Activated CD8-positive, alpha-beta T cell treated with anti-CD3 and anti-CD28 coated beads, Interleukin-2, amount 10 ng/mL, durations not matched to agents 7 days and 5 days (primary cell): ENCODE measurements around the gene RYR3. TPM values are rescaled to one million over a fixed set of nuclear protein-coding genes. Genes with fewer than 3 reads are reported as not detected.

Experiments used
- ATAC-seq: fragments of 150-1000 bp; cut with Tn5 transposase; one replicate; pipeline ENCODE4 v1.10.0; 2021; ENCODE audit warnings: moderate library complexity
- CTCF ChIA-PET: fragments of 350-600 bp; sonication (Branson Sonifier 250); formaldehyde crosslinking; loops from one replicate; lab custom pipeline; 2021; ENCODE audit warnings: antibody characterized with exemption; lab: Charles Lee
- POLR2A ChIA-PET: fragments of 350-600 bp; sonication (Branson Sonifier 250); formaldehyde crosslinking; loops from one replicate; lab custom pipeline; 2021; ENCODE audit warnings: antibody characterized with exemption; lab: Charles Lee
- DNase-seq: peaks from one replicate; pipeline ENCODE4 v3.0.0-alpha.2; 2020
- H3K27ac Mint-ChIP-seq: one replicate; pipeline ENCODE4 v1.8.0; 2021; ENCODE audit warnings: mild to moderate bottlenecking, mixed read lengths
- H3K27me3 Mint-ChIP-seq: one replicate; pipeline ENCODE4 v1.8.0; 2021; ENCODE audit warnings: low read depth, mixed read lengths
- H3K36me3 Mint-ChIP-seq: one replicate; pipeline ENCODE4 v1.8.0; 2021; ENCODE audit warnings: low read depth, mixed read lengths
- H3K4me1 Mint-ChIP-seq: one replicate; pipeline ENCODE4 v1.8.0; 2021; ENCODE audit warnings: low read depth, mixed read lengths
- H3K4me3 Mint-ChIP-seq: one replicate; pipeline ENCODE4 v1.8.0; 2021; ENCODE audit warnings: mild to moderate bottlenecking, mixed read lengths
- H3K9me3 Mint-ChIP-seq: one replicate; pipeline ENCODE4 v1.8.0; 2022; ENCODE audit warnings: mixed read lengths; ENCODE audit not compliant: insufficient read depth
- total RNA-seq, 2 experiments: library from RNA; stranded (reverse); gene quantifications; one replicate each; pipeline ENCODE4 v1.2.3, GENCODE V29; 2021

RYR3 gene
- total RNA-seq, 2 experiments from 2014 or later: not detected

- ATAC-seq (no peak), DNase-seq (no peak)
- Mint-ChIP-seq H3K27me3 (peaks cover 3% of the 10 kb centered on the region), H3K9me3 (no peaks in the 10 kb centered on the region), H3K4me1 (no peaks in the 10 kb centered on the region), H3K27ac (no peak overlapping the region), H3K36me3 (no peaks in the 10 kb centered on the region), H3K4me3 (no peak overlapping the region)
- ChIA-PET CTCF (no interaction called here), POLR2A (no interaction called here)
Observed at GRCh38 chr15:33438396-33438795, 127.6 kb downstream of the RYR3 start.

- ChIA-PET CTCF (no interaction called here), POLR2A (no interaction called here)
- Mint-ChIP-seq H3K36me3 (no peaks in the 10 kb centered on the region), H3K4me1 (no peaks in the 10 kb centered on the region), H3K27ac (no peak overlapping the region), H3K9me3 (no peaks in the 10 kb centered on the region), H3K4me3 (no peak overlapping the region), H3K27me3 (peaks cover 3% of the 10 kb centered on the region)
- ATAC-seq: no peak
- DNase-seq: no peak
Observed at GRCh38 chr15:33440900-33441299, 130.1 kb downstream of the RYR3 start.

DNA sequence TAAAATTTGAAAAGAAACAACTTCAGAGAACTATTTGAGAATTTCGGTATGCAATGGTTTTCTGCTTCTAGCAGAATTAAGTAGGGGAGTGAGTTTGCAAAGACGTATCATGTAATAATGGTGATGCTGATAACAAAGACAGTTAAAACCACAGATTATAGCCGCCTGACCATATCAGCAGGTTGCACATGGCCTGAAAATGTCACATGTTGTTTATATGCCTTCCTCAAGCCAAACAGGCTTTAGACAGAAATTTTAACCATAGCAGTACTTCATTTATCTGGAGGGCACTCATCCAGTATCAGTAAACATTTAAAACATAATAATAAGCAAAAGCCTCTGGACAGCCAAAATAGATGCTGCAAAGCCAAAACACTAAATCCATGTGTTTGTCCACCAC, 131.7 kb downstream of the RYR3 start:
- POLR2A ChIA-PET: no interaction called here
- no peaks in the 10 kb centered on the region for H3K9me3 Mint-ChIP-seq
- ATAC-seq (no peak), DNase-seq (no peak)
- H3K4me1 Mint-ChIP-seq: no peaks in the 10 kb centered on the region
- no peak overlapping the region for H3K4me3 Mint-ChIP-seq
- CTCF ChIA-PET: interaction anchor here (0.8 kb wide), 1 partner anchor 150 kb away, joined by 3 read pairs; no protein-coding TSS in a partner anchor
- H3K27ac Mint-ChIP-seq: no peak overlapping the region
- H3K36me3 Mint-ChIP-seq: no peaks in the 10 kb centered on the region
- H3K27me3 Mint-ChIP-seq: peaks cover 5% of the 10 kb centered on the region

- CTCF ChIA-PET: no interaction called here
- ATAC-seq: no peak
Observed at GRCh38 chr15:33443708-33444107, 132.9 kb downstream of the RYR3 start.

DNA sequence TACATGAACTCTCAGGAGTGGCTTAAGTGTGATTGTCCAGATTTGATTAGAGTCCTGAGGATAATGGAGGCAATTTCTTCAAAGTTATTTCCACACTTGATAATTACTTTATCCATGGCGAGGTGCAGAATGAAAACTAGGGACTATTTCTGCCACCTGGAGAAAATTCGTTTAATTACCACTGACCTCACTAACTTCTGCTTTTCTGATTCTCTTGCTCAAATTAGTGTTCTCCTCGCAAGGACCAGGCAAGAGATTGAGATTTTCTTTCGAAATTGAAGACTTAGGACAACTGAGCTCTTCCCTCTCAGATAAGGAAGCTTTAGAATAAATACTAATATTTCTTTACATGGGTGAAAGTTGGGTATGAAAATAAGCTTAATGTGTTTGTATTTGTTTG, 135.2 kb downstream of the RYR3 start:
- H3K27me3 Mint-ChIP-seq: peaks cover 8% of the 10 kb centered on the region
- no peak overlapping the region for H3K27ac Mint-ChIP-seq
- ATAC-seq (no peak), DNase-seq (no peak)
- ChIA-PET CTCF (no interaction called here), POLR2A (no interaction called here)
- no peaks in the 10 kb centered on the region for H3K9me3 Mint-ChIP-seq
- H3K4me3 Mint-ChIP-seq: no peak overlapping the region
- no peaks in the 10 kb centered on the region for H3K4me1 Mint-ChIP-seq
- H3K36me3 Mint-ChIP-seq: no peaks in the 10 kb centered on the region

More at GRCh38 chr15:33443708-33444107, 132.9 kb downstream of the RYR3 start:
- Mint-ChIP-seq H3K36me3 (no peaks in the 10 kb centered on the region), H3K4me1 (no peaks in the 10 kb centered on the region), H3K27me3 (peaks cover 5% of the 10 kb centered on the region), H3K27ac (no peak overlapping the region), H3K4me3 (no peak overlapping the region), H3K9me3 (no peaks in the 10 kb centered on the region)
- no peak for DNase-seq
- POLR2A ChIA-PET: no interaction called here

DNA sequence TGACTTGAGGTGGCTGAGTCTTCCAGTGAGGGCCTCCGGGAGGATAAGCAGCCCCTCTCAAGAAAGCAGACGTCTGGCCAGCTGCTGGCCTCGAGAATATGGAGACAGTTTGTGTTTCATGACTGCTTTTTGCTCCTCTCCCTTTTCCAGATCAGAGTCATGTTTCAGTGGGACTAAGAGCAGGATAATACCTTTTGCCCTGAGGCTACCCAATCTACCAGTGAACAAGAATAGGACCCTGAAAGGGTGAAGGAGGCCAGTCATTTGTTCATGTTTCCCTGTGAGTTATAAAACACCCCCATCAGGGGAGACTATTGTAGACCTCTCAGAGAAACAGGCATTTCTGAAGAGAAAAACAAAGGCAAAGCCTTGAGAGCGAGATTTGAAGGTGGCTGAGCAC, 137.4 kb downstream of the RYR3 start:
- peaks cover 5% of the 10 kb centered on the region for H3K27me3 Mint-ChIP-seq
- no peaks in the 10 kb centered on the region for H3K4me1 Mint-ChIP-seq
- DNase-seq (no peak), ATAC-seq (no peak)
- ChIA-PET POLR2A (no interaction called here), CTCF (no interaction called here)
- no peaks in the 10 kb centered on the region for H3K9me3 Mint-ChIP-seq
- no peaks in the 10 kb centered on the region for H3K36me3 Mint-ChIP-seq
- H3K27ac Mint-ChIP-seq: no peak overlapping the region
- H3K4me3 Mint-ChIP-seq: no peak overlapping the region

DNA sequence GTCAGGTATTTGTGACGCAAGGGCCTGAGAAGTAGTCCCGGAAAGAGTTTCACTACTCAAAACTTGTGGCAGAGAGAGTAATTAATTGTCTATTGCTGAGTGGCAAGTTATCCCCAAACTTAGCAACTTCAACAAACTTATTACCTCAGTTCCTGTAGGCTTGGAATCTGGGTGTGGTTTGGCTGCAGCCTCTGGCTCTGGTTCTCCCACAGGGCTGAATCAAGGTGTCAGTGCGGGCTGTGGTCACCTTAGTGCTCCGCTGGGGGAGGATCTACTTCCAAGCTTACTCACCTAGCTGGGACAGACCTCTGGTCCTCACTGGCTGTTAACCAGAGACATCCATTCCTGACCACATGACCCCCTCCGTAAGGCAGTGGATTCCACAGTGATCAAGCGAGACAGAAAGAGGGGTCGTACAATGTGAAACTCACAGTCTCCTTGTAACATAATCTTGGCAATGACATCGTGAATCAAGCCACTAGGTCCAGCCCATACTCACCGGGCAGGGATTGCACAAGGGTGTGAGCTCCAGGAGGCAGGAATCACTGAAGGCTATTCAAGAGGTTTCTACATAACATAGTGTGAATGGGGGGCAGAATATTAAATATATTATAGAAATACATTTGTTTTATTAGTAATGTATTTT, 138.3 kb downstream of the RYR3 start:
- Mint-ChIP-seq H3K36me3 (no peaks in the 10 kb centered on the region), H3K4me3 (no peak overlapping the region), H3K27ac (no peak overlapping the region), H3K27me3 (peaks cover 5% of the 10 kb centered on the region), H3K4me1 (no peaks in the 10 kb centered on the region), H3K9me3 (no peaks in the 10 kb centered on the region)
- ChIA-PET POLR2A (no interaction called here), CTCF (no interaction called here)
- DNase-seq (no peak), ATAC-seq (no peak)

DNA sequence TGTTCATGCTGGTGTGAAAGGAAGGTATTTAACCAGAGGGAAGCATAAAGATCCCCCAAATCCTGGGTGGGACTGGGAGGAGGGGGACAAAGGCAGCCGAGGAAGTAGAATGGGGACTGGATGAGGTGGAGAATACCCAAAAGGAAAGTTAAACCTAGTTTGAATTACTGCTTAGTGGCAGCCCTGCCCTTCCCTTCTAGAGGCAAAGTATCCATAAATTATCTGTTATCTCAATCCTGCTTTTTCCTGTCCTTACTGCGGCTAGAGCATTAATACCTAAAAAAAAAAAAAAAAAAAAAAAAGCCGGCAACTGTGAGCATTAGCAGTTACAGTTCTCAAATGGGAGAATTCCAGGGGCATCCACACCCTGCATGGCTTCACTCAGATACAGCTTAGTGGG, 139.0 kb downstream of the RYR3 start:
- DNase-seq: no peak
- CTCF ChIA-PET: no interaction called here

GRCh38 chr15:33451385-33451784, 140.6 kb downstream of the RYR3 start:
- DNase-seq (no peak), ATAC-seq (no peak)
- ChIA-PET POLR2A (no interaction called here), CTCF (no interaction called here)
- H3K4me3 Mint-ChIP-seq: no peak overlapping the region
- H3K9me3 Mint-ChIP-seq: no peaks in the 10 kb centered on the region
- H3K27ac Mint-ChIP-seq: no peak overlapping the region
- no peaks in the 10 kb centered on the region for H3K4me1 Mint-ChIP-seq
- H3K27me3 Mint-ChIP-seq: peaks cover 5% of the 10 kb centered on the region
- no peaks in the 10 kb centered on the region for H3K36me3 Mint-ChIP-seq

More for the DNA sequence above, 139.0 kb downstream of the RYR3 start:
- POLR2A ChIA-PET: no interaction called here
- H3K4me1 Mint-ChIP-seq: no peaks in the 10 kb centered on the region
- no peak overlapping the region for H3K27ac Mint-ChIP-seq
- H3K9me3 Mint-ChIP-seq: no peaks in the 10 kb centered on the region
- peaks cover 5% of the 10 kb centered on the region for H3K27me3 Mint-ChIP-seq
- no peak overlapping the region for H3K4me3 Mint-ChIP-seq
- ATAC-seq: no peak
- H3K36me3 Mint-ChIP-seq: no peaks in the 10 kb centered on the region

DNA sequence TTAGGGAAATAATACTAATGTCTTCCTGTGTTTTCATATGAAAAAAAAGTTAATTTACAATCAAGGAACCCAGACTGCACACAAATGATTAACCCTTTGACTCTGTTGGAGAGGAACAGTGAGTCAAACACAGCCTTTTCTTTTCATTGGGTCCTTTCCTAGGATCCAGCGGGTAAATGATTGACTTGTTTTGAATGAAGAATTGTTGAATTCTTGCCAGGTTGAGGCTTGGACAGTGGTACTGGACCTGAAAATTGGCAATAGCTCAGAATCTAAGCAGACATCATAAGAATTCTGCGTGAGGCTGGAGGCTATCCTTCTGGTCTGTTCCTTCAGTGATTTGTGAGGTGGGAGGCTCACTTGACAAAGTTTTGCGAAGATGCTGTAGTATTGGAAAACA, 143.0 kb downstream of the RYR3 start:
- H3K36me3 Mint-ChIP-seq: no peaks in the 10 kb centered on the region
- ChIA-PET CTCF (no interaction called here), POLR2A (no interaction called here)
- no peaks in the 10 kb centered on the region for H3K4me1 Mint-ChIP-seq
- no peaks in the 10 kb centered on the region for H3K9me3 Mint-ChIP-seq
- H3K4me3 Mint-ChIP-seq: no peak overlapping the region
- H3K27ac Mint-ChIP-seq: no peak overlapping the region
- no peak for DNase-seq
- no peak for ATAC-seq
- H3K27me3 Mint-ChIP-seq: peaks cover 3% of the 10 kb centered on the region

DNA sequence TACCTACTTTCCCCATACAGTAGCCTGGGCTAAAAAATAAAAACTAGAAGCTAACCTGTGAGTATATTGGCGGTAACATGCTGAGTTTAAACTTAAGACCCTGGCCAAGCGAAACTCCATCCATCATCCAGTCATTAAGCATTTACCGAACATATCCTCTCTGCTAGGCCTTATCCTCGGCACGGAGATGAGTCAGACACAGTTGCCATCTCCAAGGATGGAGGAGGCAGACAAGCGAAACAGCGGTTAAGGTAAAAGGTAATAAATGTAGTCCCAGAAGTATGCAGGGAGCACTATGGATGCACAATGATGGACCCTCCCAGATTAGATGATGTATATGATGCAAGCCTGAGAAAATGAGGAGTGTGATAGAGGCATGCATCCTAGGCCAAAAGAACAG, 143.6 kb downstream of the RYR3 start:
- no peak overlapping the region for H3K27ac Mint-ChIP-seq

DNA sequence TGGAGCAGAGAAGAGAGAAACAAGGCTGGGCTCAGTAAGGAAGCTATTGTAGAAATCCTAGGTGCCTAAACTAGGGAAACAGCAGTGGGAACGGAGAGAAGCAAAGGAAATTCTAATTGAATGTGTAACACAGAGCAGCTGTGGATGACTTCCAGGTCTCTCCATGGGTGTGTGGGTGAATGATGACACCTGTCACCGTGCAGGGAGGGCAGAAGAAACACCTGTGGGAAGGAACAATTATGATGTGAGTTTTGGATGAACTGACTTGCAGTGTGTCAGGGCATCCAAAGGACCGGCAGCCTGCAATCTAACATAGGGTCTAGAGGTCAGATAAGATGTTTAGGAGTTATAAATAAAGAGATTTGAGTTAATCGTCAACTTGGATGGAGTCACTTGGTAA, 144.2 kb downstream of the RYR3 start:
- no peak overlapping the region for H3K27ac Mint-ChIP-seq
- CTCF ChIA-PET: no interaction called here
- no peaks in the 10 kb centered on the region for H3K36me3 Mint-ChIP-seq
- no peaks in the 10 kb centered on the region for H3K27me3 Mint-ChIP-seq
- H3K4me3 Mint-ChIP-seq: no peak overlapping the region
- POLR2A ChIA-PET: no interaction called here
- H3K4me1 Mint-ChIP-seq: no peaks in the 10 kb centered on the region
- DNase-seq (no peak), ATAC-seq (no peak)
- H3K9me3 Mint-ChIP-seq: no peaks in the 10 kb centered on the region

More for the DNA sequence above, 143.6 kb downstream of the RYR3 start:
- H3K9me3 Mint-ChIP-seq: no peaks in the 10 kb centered on the region
- ATAC-seq (no peak), DNase-seq (no peak)
- H3K27me3 Mint-ChIP-seq: peaks cover 3% of the 10 kb centered on the region
- ChIA-PET CTCF (no interaction called here), POLR2A (no interaction called here)
- H3K4me3 Mint-ChIP-seq: no peak overlapping the region
- no peaks in the 10 kb centered on the region for H3K36me3 Mint-ChIP-seq
- H3K4me1 Mint-ChIP-seq: no peaks in the 10 kb centered on the region

- ChIA-PET POLR2A (interaction anchor here (0.6 to 0.7 kb wide), 2 partner anchors 1220 to 1298 kb away, joined by 3 read pairs; no protein-coding TSS in a partner anchor), CTCF (no interaction called here)
- no peak for ATAC-seq
- Mint-ChIP-seq H3K4me3 (no peak overlapping the region), H3K9me3 (no peaks in the 10 kb centered on the region), H3K27me3 (no peaks in the 10 kb centered on the region), H3K4me1 (no peaks in the 10 kb centered on the region), H3K36me3 (no peaks in the 10 kb centered on the region), H3K27ac (no peak overlapping the region)
- no peak for DNase-seq
Observed at GRCh38 chr15:33458421-33458820, 147.7 kb downstream of the RYR3 start.
